Esophagus squamous epithelium (tissue), 5 donors: ENCODE measurements around the gene GRXCR2. TPM values are rescaled to one million over a fixed set of nuclear protein-coding genes. Genes with fewer than 3 reads are reported as not detected.

Experiments
- DNase-seq: peaks from one replicate; lab custom pipeline; 2025; lab: John Stamatoyannopoulos, UW
- H3K27ac ChIP-seq, 4 donors: fragments of 200-600 bp; sonication (generic); one replicate each; pipeline ENCODE4 v1.5.1; 2016 to 2019; ENCODE audit warnings: mild to moderate bottlenecking in 1 of 4
- H3K27me3 ChIP-seq, 4 donors: fragments of 200-600 bp; sonication (generic); 1 replicate in 3 of 4; 2 replicates in 1 of 4; pipeline versions ENCODE4 v1.5.1 to v1.6.0; 2017 to 2021; ENCODE audit warnings: antibody characterized with exemption in 1 of 4
- H3K36me3 ChIP-seq, 3 donors: fragments of 200-600 bp; sonication (generic); one replicate each; pipeline ENCODE4 v1.5.1; 2016 to 2019
- H3K4me1 ChIP-seq, 3 donors: fragments of 200-600 bp; sonication (generic); one replicate each; pipeline ENCODE4 v1.5.1; 2017 to 2019
- H3K4me3 ChIP-seq, 4 donors: fragments of 200-600 bp; sonication (generic); 1 replicate in 3 of 4; 2 replicates in 1 of 4; pipeline ENCODE4 v1.5.1; 2016 to 2019; ENCODE audit warnings: mild to moderate bottlenecking in 2 of 4, moderate library complexity in 1 of 4
- H3K9me3 ChIP-seq, 3 donors: fragments of 200-600 bp; sonication (generic); one replicate each; pipeline ENCODE4 v1.5.1; 2016 to 2019
- CTCF ChIP-seq, 6 experiments: fragments of 450-650 bp in 4 of 6; fragments of 200-600 bp in 2 of 6; sonication (generic) in 2 of 6; IDR thresholded peaks; one replicate each; pipeline ENCODE4 v1.5.1; 2016 to 2019; ENCODE audit warnings: antibody characterized with exemption in 6 of 6, mild to moderate bottlenecking in 4 of 6, moderate library complexity in 4 of 6
- POLR2A ChIP-seq, 4 donors: fragments of 450-650 bp; IDR thresholded peaks; one replicate each; pipeline ENCODE4 v1.6.1; 2017; ENCODE audit warnings: antibody characterized with exemption in 4 of 4, mild to moderate bottlenecking in 4 of 4, moderate library complexity in 3 of 4
- WGBS, 2 donors: methylation state at CpG; one replicate each; pipeline ENCODE4 v1.1.5; 2018; 5-methylcytosine and 5-hydroxymethylcytosine counted together
- intact Hi-C: fragments of 100-400 bp; cut with DNase I; formaldehyde crosslinking; loops from one replicate; pipeline ENCODE4 v1.15.0; 2022
- total RNA-seq, 4 donors: library from RNA; depleted of rRNA; stranded (reverse); fragments of >200 nt; gene quantifications; one replicate each; pipeline ENCODE4 v1.1.0, GENCODE V29; 2016
- donor health status: DM: yes; HTN: yes; CAD: no.

Gene GRXCR2
- total RNA-seq: not detected

- H3K27me3 ChIP-seq: no peaks in the 10 kb centered on the region
- TF ChIP-seq CTCF (IDR thresholded peaks at IDR 0.05): no peak
- TF ChIP-seq POLR2A (IDR thresholded peaks at IDR 0.05): no peak
- WGBS, 2 donors: 62 to 76% methylated on average over 3 of the region's 3 CpGs
- intact Hi-C loops: no loop called here
- no peaks in the 10 kb centered on the region for H3K36me3 ChIP-seq
- no peaks in the 10 kb centered on the region for H3K9me3 ChIP-seq
- no peak for DNase-seq
- no peaks in the 10 kb centered on the region for H3K4me1 ChIP-seq
- no peak within 1 kb of the TSS for H3K27ac ChIP-seq
- no peak within 1 kb of the TSS for H3K4me3 ChIP-seq
These were observed at the start of gene GRXCR2 for GRCh38 chr5:145872914-145873313. Gene GRXCR2, minus strand, starts transcription at chr5:145873014. Its CDS starts 46 bp downstream, at chr5:145872968.

- peak overlapping the region; percentile 29 to 78 (median 46) for H3K27ac ChIP-seq
- DNase-seq: no peak
- H3K4me3 ChIP-seq: no peak overlapping the region
- intact Hi-C loops: no loop called here
- H3K9me3 ChIP-seq: no peaks in the 10 kb centered on the region
- TF ChIP-seq POLR2A (IDR thresholded peaks at IDR 0.05): no peak
- no peak for TF ChIP-seq CTCF (IDR thresholded peaks at IDR 0.05)
- H3K27me3 ChIP-seq: no peaks in the 10 kb centered on the region
- WGBS, 2 donors: 27 to 29% methylated on average over 2 of the region's 2 CpGs
- peaks cover 9 to 63% (median 24%) of the 10 kb centered on the region in 3 donors for H3K4me1 ChIP-seq
- H3K36me3 ChIP-seq: no peaks in the 10 kb centered on the region
These were observed 49.2 kb upstream of the GRXCR2 start for GRCh38 chr5:145922059-145922458.

GRCh38 chr5:145921211-145921610 lies 48.4 kb upstream of the GRXCR2 start:
- H3K27ac ChIP-seq: peak overlapping the region; percentile 45 to 78 (median 67)
- intact Hi-C loops: no loop called here
- TF ChIP-seq POLR2A (IDR thresholded peaks at IDR 0.05) (no peak), CTCF (IDR thresholded peaks at IDR 0.05) (no peak)
- 26 to 33% methylated on average over 2 of the region's 2 CpGs for WGBS, 2 donors
- H3K27me3 ChIP-seq: no peaks in the 10 kb centered on the region
- H3K4me3 ChIP-seq: no peak overlapping the region
- DNase-seq: no peak
- H3K4me1 ChIP-seq: peaks cover 9 to 60% (median 24%) of the 10 kb centered on the region in 3 donors
- H3K9me3 ChIP-seq: no peaks in the 10 kb centered on the region
- H3K36me3 ChIP-seq: no peaks in the 10 kb centered on the region

GRCh38 chr5:145920542-145921210 lies 47.9 kb upstream of the GRXCR2 start:
- WGBS, 2 donors: 25 to 58% methylated on average over 1 of the region's 1 CpG
- no peaks in the 10 kb centered on the region for H3K9me3 ChIP-seq
- no peaks in the 10 kb centered on the region for H3K36me3 ChIP-seq
- no peaks in the 10 kb centered on the region for H3K27me3 ChIP-seq
- intact Hi-C loops: no loop called here
- H3K27ac ChIP-seq: peak overlapping the region; percentile 45 to 78 (median 67)
- H3K4me1 ChIP-seq: peaks cover 8 to 54% (median 23%) of the 10 kb centered on the region in 3 donors
- TF ChIP-seq POLR2A (IDR thresholded peaks at IDR 0.05): no peak
- TF ChIP-seq CTCF (IDR thresholded peaks at IDR 0.05): peak in 2 of 6 experiments; percentile 8 to 41
- no peak overlapping the region for H3K4me3 ChIP-seq
- no peak for DNase-seq

- intact Hi-C loops: no loop called here
- Histone ChIP-seq H3K27me3 (no peaks in the 10 kb centered on the region), H3K27ac (no peak overlapping the region), H3K9me3 (no peaks in the 10 kb centered on the region), H3K4me3 (no peak overlapping the region), H3K36me3 (no peaks in the 10 kb centered on the region), H3K4me1 (peaks cover 0 to 42% (median 11%) of the 10 kb centered on the region in 3 donors)
- TF ChIP-seq CTCF (IDR thresholded peaks at IDR 0.05) (no peak), POLR2A (IDR thresholded peaks at IDR 0.05) (no peak)
- no peak for DNase-seq
- 83 to 90% methylated on average over 6 of the region's 6 CpGs for WGBS, 2 donors
These were observed 46.6 kb upstream of the GRXCR2 start for GRCh38 chr5:145919413-145919812.
